HEK293T (cell line): ENCODE data around the gene ATP5ME.

Source experiments
- BHLHE40 ChIP-seq: fragments of 450-650 bp; IDR thresholded peaks from 2 replicates; pipeline ENCODE4 v1.6.1; 2016; ENCODE audit warnings: mild to moderate bottlenecking, moderate library complexity, borderline replicate concordance
- CTBP1 ChIP-seq: fragments of 450-650 bp; IDR thresholded peaks from 2 replicates; pipeline ENCODE4 v1.6.1; 2016; ENCODE audit warnings: borderline replicate concordance
- ELF4 ChIP-seq: fragments of 450-650 bp; IDR thresholded peaks from 2 replicates; pipeline ENCODE4 v1.6.1; 2017; ENCODE audit warnings: antibody characterized with exemption
- FOXA1 ChIP-seq: fragments of 450-650 bp; IDR thresholded peaks from 2 replicates; pipeline ENCODE4 v1.6.1; 2016; ENCODE audit warnings: mild to moderate bottlenecking
- FOXK2 ChIP-seq: fragments of 450-650 bp; IDR thresholded peaks from 2 replicates; pipeline ENCODE4 v1.6.1; 2016; ENCODE audit warnings: mild to moderate bottlenecking
- FOXM1 ChIP-seq: fragments of 450-650 bp; IDR thresholded peaks from 2 replicates; pipeline ENCODE4 v1.6.1; 2017; ENCODE audit warnings: mild to moderate bottlenecking, borderline replicate concordance
- HDGF ChIP-seq: fragments of 450-650 bp; IDR thresholded peaks from 2 replicates; pipeline ENCODE4 v1.6.1; 2017; ENCODE audit warnings: antibody characterized with exemption, borderline replicate concordance
- L3MBTL2 ChIP-seq: fragments of 450-650 bp; conservative IDR thresholded peaks from 2 replicates; pipeline ENCODE4 v1.6.1; 2016; ENCODE audit warnings: mild to moderate bottlenecking
- SP1 ChIP-seq: fragments of 450-650 bp; IDR thresholded peaks from 2 replicates; pipeline ENCODE4 v1.6.1; 2017
- SUZ12 ChIP-seq: fragments of 450-650 bp; IDR thresholded peaks from 2 replicates; pipeline ENCODE4 v1.6.1; 2016; ENCODE audit warnings: mild to moderate bottlenecking
- TARDBP ChIP-seq: fragments of 450-650 bp; IDR thresholded peaks from 2 replicates; pipeline ENCODE4 v1.6.1; 2016
- ZNF384 ChIP-seq: fragments of 450-650 bp; IDR thresholded peaks from 2 replicates; pipeline ENCODE4 v1.6.1; 2016
- TF ChIP-seq, protein P1 (sequence below): fragments of 450-650 bp; IDR thresholded peaks from 2 replicates; pipeline ENCODE4 v1.6.1; 2016

DNA sequence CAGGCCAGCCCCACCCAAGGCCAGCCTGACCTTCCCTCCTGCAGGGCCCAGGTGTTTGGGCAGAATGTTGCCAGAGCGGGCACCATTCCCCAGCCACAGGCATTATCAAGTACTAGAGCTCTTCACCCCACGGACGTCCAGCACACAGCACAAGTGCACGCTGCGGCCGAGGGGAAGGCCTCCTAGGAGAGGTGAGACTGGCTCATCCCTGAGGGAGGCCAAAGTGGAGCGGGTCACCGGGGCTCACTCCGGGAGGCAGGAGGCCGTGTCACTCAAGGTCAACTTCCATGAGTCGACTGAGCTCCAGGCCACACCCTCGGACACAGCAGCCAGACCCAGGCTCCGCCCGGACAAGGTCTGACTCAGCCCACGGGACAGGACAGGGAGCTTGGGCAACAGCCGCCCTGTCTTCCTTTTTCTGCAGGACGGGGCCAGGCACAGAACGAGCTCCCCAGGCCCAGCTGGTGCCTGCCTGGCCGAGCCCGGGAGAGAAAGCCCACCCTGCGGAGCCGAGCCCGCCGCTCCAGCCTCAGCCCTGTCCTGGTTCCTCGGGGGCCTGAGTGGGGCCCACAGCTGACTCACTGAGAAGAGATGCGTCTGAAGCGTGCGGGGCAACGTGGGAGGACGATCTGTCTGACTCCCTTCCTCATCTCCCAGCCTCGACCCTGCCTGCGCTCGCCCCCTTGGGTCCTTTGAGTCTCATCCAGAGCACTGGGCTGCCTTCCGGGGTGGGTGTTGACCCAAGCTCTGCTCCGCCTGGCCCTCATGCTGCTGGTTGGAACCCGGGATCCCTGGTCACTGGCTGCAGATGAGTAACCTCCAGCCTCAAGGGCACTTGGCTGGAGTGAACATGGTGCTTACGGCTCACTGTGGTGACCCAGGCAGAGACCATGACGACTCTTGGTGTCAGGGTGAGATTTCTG, 13.2 kb upstream of the ATP5ME start:
- TF ChIP-seq FOXA1 (no peak), FOXM1 (no peak), FOXK2 (no peak), ELF4 (no peak), SP1 (no peak), TARDBP (no peak), ZNF384 (no peak), SUZ12 (no peak), BHLHE40 (no peak), CTBP1 (no peak), L3MBTL2 (no peak), HDGF (no peak)
- TF ChIP-seq, protein P1, sequence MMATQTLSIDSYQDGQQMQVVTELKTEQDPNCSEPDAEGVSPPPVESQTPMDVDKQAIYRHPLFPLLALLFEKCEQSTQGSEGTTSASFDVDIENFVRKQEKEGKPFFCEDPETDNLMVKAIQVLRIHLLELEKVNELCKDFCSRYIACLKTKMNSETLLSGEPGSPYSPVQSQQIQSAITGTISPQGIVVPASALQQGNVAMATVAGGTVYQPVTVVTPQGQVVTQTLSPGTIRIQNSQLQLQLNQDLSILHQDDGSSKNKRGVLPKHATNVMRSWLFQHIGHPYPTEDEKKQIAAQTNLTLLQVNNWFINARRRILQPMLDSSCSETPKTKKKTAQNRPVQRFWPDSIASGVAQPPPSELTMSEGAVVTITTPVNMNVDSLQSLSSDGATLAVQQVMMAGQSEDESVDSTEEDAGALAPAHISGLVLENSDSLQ, result no peak
